Heart left ventricle (tissue), 16 donors: ENCODE measurements around the gene CTNND2. TPM values are rescaled to one million over a fixed set of nuclear protein-coding genes. Genes with fewer than 3 reads are reported as not detected.

Experiments used
- ATAC-seq, 4 donors: fragments of 200-7000 bp; cut with Tn5 transposase; one replicate each; pipeline ENCODE4 v1.9.1; 2020 to 2022; ENCODE audit warnings: moderate library complexity in 4 of 4, mild to moderate bottlenecking in 3 of 4, moderate number of reproducible peaks in 1 of 4
- DNase-seq, 5 donors: peaks; one replicate each; pipeline ENCODE4 v3.0.0-alpha.2; 2020
- H3K27ac ChIP-seq, 12 donors: fragments of 200-600 bp; sonication (generic) in 4 of 12; one replicate each; pipeline versions ENCODE4 v1.5.0 to v1.8.0; 2016 to 2022; ENCODE audit warnings: mild to moderate bottlenecking in 2 of 12
- H3K27me3 ChIP-seq, 9 donors: fragments of 200-600 bp; sonication (generic) in 2 of 9; one replicate each; pipeline versions ENCODE4 v1.5.1 to v1.8.0; 2016 to 2022; ENCODE audit warnings: mild to moderate bottlenecking in 3 of 9
- H3K36me3 ChIP-seq, 9 donors: fragments of 200-600 bp; sonication (generic) in 2 of 9; one replicate each; pipeline versions ENCODE4 v1.5.0 to v1.8.0; 2018 to 2022; ENCODE audit warnings: mild to moderate bottlenecking in 2 of 9
- H3K4me1 ChIP-seq, 12 donors: fragments of 200-600 bp; sonication (generic) in 4 of 12; one replicate each; pipeline versions ENCODE4 v1.5.0 to v1.8.0; 2016 to 2022; ENCODE audit warnings: mild to moderate bottlenecking in 3 of 12
- H3K4me3 ChIP-seq, 12 donors: fragments of 200-600 bp; sonication (generic) in 4 of 12; one replicate each; pipeline versions ENCODE4 v1.5.0 to v1.8.0; 2017 to 2022; ENCODE audit warnings: mild to moderate bottlenecking in 9 of 12, moderate library complexity in 4 of 12
- H3K9me3 ChIP-seq, 12 donors: fragments of 200-600 bp; sonication (generic) in 4 of 12; one replicate each; pipeline versions ENCODE4 v1.5.0 to v1.8.0; 2016 to 2022; ENCODE audit warnings: mild to moderate bottlenecking in 1 of 12
- POLR2A ChIP-seq, 2 donors: fragments of 450-650 bp; IDR thresholded peaks; one replicate each; pipeline ENCODE4 v1.6.1; 2017; ENCODE audit warnings: antibody characterized with exemption in 2 of 2, mild to moderate bottlenecking in 2 of 2, moderate library complexity in 2 of 2
- WGBS, 4 donors: extraction: QIAGEN DNeasy Blood & Tissue Kit in 2 of 4; methylation state at CpG; one replicate each; pipeline versions ENCODE4 v1.1.5 to v1.1.7; 2013 to 2018; 5-methylcytosine and 5-hydroxymethylcytosine counted together
- intact Hi-C, 10 donors: fragments of 100-400 bp; cut with DNase I; formaldehyde crosslinking; loops; one replicate each; pipeline versions ENCODE4 v1.11.1 to v1.14.2; 2022
- polyA plus RNA-seq, 2 donors: library from polyadenylated mRNA; stranded (reverse); fragments of 200-250 nt; gene quantifications; one replicate each; pipeline ENCODE4 v1.2.3, GENCODE V29; 2013
- total RNA-seq, 9 donors: library from RNA; depleted of rRNA in 2 of 9; stranded (reverse); fragments of >200 nt in 2 of 9; fragmentation: NEBNext Ultra II Directional in 3 of 9; extraction: Animal tissue kit (Norgen Biotek cat#: 25700) in 3 of 9; gene quantifications; one replicate each; pipeline versions ENCODE4 v1.1.0 to v1.2.4, GENCODE V29; 2016 to 2023
- TF ChIP-seq, protein P1 (sequence below), 12 donors: fragments of 200-600 bp; sonication (generic) in 4 of 12; IDR thresholded peaks; one replicate each; pipeline versions ENCODE4 v1.5.0 to v1.8.0; 2018 to 2022; ENCODE audit warnings: antibody characterized with exemption in 12 of 12, mild to moderate bottlenecking in 5 of 12
- donor health status: ischemic (EF 13 %, LVEDD 7.1; RV severe dilation, severe dysfunction).
- donor health status: healthy with polysubstance abuse.
- donor health status: DM: no; HTN: yes; CAD: no.
- donor health status: DM: no; HTN: no; CAD: no.
- donor health status: ischemic (EF 25% LVEDD 6.9; RV normal size, moderate dysfunction).
- donor health status: ischemic (EF 25% LVEDD 5.7; RV mildly dilated, moderate dysfunction).
- donor health status: healthy.
- donor health status: DM: yes; HTN: yes; CAD: no.
- donor health status: ischemic (EF 35%, LVEDD 5.7; RV mildly dilated, moderate dysfunction).
- donor health status: nonischemic (EF 11% LVEDD 7.7; RV severe dilation, severe dysfunction).
- donor health status: DM: yes; HTN: yes; CAD: no.
- donor health status: PGD.
- donor health status: ischemic (EF 29% LVEDD 5.4; RV normal size, mild dysfunction).
- donor health status: nonischemic (EF 23%, LVEDD 6.1; RV moderate dilation, normal function).

Gene CTNND2
- total and polyA plus RNA-seq, 11 donors = 4.0 to 36.8 (median 20.2) TPM

DNA sequence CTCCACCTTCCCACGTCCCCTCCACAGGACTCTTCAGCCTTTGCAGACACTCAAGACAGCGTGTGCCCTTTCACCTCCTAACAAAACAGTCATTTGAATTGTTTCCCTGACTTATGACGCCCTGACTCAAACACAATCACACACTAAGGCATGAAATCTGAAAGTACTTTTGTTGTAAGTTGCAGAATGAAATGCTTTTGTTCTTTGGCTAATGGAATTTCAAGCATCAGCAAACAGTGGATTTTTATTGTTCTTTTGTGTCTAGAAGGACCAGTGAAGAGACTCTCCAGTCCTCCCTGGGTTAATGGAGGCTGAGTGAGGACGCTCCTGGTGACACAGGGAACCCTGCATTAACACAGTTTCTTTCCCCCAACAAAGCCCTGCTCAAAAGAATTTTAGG lies 380.1 kb downstream of the CTNND2 start:
- no peaks in the 10 kb centered on the region for H3K36me3 ChIP-seq
- ATAC-seq (no peak), DNase-seq (no peak)
- intact Hi-C loops = no loop called here
- H3K27ac ChIP-seq = no peak overlapping the region
- H3K27me3 ChIP-seq = no peaks in the 10 kb centered on the region
- TF ChIP-seq, protein P1, sequence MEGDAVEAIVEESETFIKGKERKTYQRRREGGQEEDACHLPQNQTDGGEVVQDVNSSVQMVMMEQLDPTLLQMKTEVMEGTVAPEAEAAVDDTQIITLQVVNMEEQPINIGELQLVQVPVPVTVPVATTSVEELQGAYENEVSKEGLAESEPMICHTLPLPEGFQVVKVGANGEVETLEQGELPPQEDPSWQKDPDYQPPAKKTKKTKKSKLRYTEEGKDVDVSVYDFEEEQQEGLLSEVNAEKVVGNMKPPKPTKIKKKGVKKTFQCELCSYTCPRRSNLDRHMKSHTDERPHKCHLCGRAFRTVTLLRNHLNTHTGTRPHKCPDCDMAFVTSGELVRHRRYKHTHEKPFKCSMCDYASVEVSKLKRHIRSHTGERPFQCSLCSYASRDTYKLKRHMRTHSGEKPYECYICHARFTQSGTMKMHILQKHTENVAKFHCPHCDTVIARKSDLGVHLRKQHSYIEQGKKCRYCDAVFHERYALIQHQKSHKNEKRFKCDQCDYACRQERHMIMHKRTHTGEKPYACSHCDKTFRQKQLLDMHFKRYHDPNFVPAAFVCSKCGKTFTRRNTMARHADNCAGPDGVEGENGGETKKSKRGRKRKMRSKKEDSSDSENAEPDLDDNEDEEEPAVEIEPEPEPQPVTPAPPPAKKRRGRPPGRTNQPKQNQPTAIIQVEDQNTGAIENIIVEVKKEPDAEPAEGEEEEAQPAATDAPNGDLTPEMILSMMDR (IDR thresholded peaks at IDR 0.05) = no peak
- TF ChIP-seq POLR2A (IDR thresholded peaks at IDR 0.05) = no peak
- WGBS, 4 donors = 60 to 77% (median 64%) methylated on average over 4 of the region's 4 CpGs
- H3K4me3 ChIP-seq = no peak overlapping the region
- peaks cover 0 to 4% (median 0%) of the 10 kb centered on the region in 12 donors for H3K4me1 ChIP-seq
- H3K9me3 ChIP-seq = no peaks in the 10 kb centered on the region

DNA sequence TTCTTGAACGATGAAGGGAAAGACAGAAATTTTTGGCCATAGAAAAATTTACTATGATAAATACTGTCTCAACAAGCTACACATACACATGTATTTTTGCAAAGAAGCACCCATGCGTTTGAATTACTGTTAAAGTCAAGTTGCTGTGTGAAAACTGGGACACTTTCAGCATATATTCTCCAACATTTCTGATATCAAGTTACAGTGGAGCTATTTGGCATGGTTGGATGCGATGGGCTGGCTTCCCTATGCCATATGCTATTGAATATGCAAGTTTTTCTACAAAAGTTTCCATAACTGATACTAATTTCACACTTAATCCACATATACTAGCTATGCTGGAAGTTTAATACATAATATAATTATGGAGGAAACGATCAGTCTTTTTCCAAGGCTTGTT lies 381.4 kb downstream of the CTNND2 start:
- no peaks in the 10 kb centered on the region for H3K36me3 ChIP-seq
- TF ChIP-seq POLR2A (IDR thresholded peaks at IDR 0.05) = no peak
- TF ChIP-seq, protein P1 (IDR thresholded peaks at IDR 0.05) = no peak
- no peak overlapping the region for H3K4me3 ChIP-seq
- intact Hi-C loops = no loop called here
- WGBS, 4 donors = 88 to 93% (median 90%) methylated on average over 4 of the region's 4 CpGs
- DNase-seq = no peak
- no peaks in the 10 kb centered on the region for H3K9me3 ChIP-seq
- no peaks in the 10 kb centered on the region for H3K27me3 ChIP-seq
- H3K27ac ChIP-seq = no peak overlapping the region
- H3K4me1 ChIP-seq = peaks cover 0 to 4% (median 0%) of the 10 kb centered on the region in 12 donors
- ATAC-seq = no peak

GRCh38 chr5:11520241-11520930 lies 383.9 kb downstream of the CTNND2 start:
- H3K9me3 ChIP-seq = no peaks in the 10 kb centered on the region
- DNase-seq = no peak
- WGBS, 4 donors = 77 to 89% (median 82%) methylated on average over 3 of the region's 3 CpGs
- no peak overlapping the region for H3K27ac ChIP-seq
- ATAC-seq = peak; percentile 33 to 82 (median 52)
- TF ChIP-seq POLR2A (IDR thresholded peaks at IDR 0.05) = no peak
- TF ChIP-seq, protein P1 (IDR thresholded peaks at IDR 0.05) = no peak
- H3K4me1 ChIP-seq = peaks cover 0 to 4% (median 0%) of the 10 kb centered on the region in 12 donors
- no peaks in the 10 kb centered on the region for H3K36me3 ChIP-seq
- intact Hi-C loops = no loop called here
- H3K27me3 ChIP-seq = no peaks in the 10 kb centered on the region
- H3K4me3 ChIP-seq = no peak overlapping the region

DNA sequence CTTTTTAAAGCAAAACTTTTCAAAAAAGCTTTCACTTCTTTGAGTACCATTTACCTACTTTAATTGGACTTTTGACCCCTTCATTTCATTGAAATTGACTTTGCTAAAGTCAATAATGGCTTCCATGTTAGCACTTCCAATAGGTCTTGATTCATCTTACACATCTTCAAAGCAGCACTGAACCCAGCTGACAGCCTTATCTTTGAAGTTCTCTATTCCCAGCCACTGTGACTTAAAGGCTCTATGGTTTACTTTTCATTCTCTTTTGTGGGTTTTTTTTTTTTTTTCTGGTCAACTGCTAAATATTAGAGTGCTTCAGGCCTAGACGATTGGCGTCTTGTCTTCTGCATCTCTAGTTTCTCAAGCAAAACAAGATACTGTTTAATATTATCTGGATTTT lies 385.0 kb downstream of the CTNND2 start:
- Histone ChIP-seq H3K27ac (no peak overlapping the region), H3K9me3 (no peaks in the 10 kb centered on the region), H3K4me3 (no peak overlapping the region), H3K36me3 (no peaks in the 10 kb centered on the region), H3K27me3 (no peaks in the 10 kb centered on the region), H3K4me1 (peaks cover 0 to 2% (median 0%) of the 10 kb centered on the region in 12 donors)
- no peak for TF ChIP-seq POLR2A (IDR thresholded peaks at IDR 0.05)
- TF ChIP-seq, protein P1 (IDR thresholded peaks at IDR 0.05) = no peak
- ATAC-seq (no peak), DNase-seq (no peak)
- intact Hi-C loops = no loop called here
- 79 to 84% (median 81%) methylated on average over 2 of the region's 2 CpGs for WGBS, 4 donors
